GM18868 (cell line): Measurements from ENCODE around the gene XPO1.
"Not testable (repeated sequence)": the region's sequence is repeated elsewhere in the genome, so short reads cannot be mapped to it uniquely, and the experiment has no call there.

Experiments
- ATAC-seq: cut with Tn5 transposase; IDR thresholded peaks from one replicate; pipeline ENCODE4 v1.9.1; 2021; ENCODE audit warnings: mild to moderate bottlenecking, moderate library complexity; ENCODE audit not compliant: unreplicated experiment

XPO1 gene

DNA sequence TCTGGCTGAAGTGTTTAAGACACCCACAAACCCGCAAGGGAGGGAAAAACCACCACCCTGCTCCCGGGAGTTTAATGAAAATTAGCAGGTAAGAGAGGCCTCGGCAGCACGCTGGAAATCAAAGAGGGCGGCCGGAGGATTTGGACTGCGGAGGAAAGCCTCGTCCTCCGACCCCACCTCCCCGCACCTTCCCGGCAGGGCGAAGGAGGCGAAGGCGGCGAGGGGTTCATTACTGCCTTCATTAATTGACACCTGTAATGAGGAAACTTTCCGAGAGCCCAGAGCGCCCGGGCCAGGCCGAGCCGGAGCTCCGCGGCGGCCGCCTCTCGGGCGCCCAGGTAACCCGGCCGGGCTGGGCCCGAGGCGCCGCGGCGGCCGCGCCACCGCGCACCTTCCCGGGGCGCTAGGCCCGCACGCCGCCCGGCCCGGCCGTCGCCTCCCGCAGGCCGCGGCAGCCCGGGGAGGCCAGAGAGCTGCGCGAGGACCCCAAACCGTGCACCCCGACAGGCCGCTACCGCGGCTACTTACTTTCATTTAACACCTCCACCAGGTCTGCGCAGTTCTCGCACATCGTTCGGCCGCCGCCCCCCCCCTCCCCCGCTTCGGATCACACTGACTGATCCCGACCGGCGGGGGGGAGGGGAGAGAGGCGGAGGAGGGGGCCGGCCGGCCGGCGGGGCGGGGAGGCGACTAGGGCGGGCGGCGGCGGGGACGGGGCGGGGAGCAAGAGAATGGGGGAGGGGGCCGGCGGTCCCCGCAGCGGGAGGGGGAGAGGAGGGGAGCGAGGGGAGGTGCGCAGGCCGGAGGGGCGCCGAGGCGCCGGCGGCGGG is 67.8 kb downstream of the XPO1 start:
- peak; percentile 20 for ATAC-seq

DNA sequence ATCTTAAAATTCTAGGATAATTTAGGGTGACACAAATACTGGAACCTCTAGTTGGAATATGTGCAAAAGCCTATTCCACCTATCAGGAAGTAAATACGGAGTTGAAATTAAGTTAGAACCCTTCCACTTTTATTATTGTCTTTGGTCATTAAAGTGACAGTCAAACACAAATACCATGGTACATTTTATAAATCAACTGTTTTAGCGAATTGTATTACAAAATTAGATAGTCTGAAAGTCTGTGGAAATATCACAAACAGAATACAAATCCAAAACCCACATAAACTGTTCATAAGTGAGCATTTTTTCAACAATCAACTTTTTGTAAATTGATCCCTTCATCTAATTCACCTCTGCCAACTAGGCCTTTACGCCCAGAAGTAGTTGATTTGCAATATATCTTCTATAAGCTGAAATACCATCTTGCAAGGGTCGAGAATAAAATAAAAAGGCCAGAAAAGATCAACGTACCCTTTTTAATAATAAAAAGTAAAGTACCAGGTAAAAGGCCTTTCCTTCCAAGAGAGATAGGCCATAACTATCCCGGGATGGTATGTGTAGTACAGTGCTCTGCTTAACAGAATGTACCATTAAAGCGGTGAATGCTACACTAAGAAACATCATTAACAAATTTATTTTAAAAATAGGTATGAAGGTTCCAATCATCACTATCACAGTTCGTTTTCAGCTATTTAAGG is 68.6 kb downstream of the XPO1 start:
- no peak for ATAC-seq

DNA sequence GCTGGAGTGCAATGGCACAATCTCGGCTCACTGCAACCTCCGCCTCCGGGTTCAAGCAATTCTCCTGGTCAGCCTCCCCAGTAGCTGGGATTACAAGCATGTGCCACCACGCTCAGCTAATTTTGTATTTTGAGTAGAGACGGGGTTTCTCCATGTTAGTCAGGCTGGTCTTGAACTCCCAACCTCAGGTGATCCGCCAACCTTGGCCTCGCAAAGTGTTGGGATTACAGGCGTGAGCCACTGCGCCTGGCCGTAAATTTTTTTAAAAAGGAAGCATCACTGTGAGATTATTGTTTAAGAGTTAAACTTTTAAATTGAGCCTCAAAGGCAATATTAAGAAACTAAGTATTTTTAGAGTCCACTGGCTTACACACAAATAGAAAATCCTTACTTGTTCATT is 69.9 kb downstream of the XPO1 start:
- not testable (repeated sequence) for ATAC-seq

DNA sequence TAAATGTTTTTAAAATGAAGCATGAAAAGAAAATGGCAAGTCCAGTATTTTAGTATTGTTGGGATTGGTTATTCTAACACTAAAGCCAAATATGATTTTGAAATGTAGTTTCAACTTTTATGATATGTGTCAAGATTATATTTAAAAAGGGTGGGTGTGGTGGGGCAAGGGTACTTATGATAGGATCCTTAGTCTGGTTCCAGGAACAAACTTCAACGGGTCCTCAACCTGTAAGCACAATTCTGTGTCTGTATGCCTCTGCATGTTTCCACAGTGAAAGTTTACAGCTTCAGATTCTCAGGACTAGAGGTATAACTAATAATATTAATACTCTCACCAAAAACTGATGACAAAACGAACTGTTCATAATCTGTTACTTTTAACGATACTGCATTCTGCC is 73.1 kb downstream of the XPO1 start:
- ATAC-seq: no peak

DNA sequence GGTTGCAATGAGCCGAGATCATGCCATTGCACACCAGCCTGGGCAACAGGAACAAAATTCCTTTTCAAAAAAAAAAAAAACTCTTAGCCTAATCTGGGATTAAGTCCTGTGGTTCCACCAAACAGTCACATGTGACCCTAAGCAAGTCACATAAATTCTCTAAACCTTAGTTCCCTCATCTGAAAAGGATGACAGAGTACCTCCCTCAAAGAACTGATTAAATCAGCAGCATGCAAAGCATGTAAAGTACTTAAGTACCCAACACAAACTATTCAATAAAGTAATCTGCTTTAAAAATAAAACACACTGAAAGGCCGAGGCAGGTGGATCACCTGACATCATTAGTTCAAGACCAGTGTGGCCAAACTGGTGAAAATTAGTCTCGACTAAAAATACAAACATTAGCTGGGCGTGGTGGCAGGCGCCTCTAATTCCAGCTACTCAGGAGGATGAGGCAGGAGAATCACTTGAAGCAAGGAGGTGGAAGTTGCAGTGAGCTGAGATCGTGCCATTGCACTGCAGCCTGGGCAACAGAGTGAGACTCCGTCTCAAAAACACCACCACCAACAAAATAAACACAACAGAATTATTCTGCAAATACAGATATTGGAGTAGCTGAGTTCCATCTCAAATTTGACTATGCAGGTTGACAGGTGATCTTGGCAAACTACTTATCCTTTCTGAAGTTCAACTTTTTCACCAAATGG is 74.2 kb downstream of the XPO1 start:
- ATAC-seq: peak; percentile 27

DNA sequence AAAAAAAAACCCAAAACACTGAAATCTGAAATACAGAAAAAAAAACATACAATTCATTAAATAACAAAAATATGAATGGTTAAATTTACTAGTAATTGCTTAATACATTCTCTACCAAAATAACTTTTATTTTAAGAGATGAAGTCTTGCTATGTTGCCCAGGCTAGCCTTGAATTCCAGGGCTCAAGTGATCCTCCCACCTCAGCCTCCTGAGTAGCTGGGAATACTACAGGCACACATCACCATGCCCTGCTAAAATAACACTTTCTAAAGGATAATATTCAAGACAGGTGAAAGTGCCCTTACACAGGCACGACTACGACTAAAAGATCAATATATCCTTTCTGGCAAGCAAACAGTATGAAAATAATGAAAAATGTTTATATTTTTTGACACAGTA is 76.8 kb downstream of the XPO1 start:
- ATAC-seq: no peak

DNA sequence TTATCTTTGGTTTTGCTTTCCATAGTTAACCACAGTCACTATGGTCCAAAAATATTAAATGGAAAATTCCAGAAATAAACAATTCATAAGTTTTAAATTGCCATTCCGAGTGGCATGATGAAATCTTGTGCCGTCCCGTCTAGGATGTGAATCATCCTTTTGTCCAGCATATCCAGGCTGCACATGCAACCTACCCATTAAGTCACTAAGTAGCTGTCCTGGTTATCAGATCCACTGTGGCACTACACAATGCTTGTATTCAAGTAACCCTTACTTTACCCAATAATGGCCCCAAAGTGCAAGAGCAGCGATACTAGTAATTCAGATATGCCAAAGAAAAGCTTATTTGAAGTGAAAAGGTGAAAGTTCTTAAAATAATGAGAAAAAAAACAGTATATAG is 78.0 kb downstream of the XPO1 start:
- ATAC-seq: no peak

DNA sequence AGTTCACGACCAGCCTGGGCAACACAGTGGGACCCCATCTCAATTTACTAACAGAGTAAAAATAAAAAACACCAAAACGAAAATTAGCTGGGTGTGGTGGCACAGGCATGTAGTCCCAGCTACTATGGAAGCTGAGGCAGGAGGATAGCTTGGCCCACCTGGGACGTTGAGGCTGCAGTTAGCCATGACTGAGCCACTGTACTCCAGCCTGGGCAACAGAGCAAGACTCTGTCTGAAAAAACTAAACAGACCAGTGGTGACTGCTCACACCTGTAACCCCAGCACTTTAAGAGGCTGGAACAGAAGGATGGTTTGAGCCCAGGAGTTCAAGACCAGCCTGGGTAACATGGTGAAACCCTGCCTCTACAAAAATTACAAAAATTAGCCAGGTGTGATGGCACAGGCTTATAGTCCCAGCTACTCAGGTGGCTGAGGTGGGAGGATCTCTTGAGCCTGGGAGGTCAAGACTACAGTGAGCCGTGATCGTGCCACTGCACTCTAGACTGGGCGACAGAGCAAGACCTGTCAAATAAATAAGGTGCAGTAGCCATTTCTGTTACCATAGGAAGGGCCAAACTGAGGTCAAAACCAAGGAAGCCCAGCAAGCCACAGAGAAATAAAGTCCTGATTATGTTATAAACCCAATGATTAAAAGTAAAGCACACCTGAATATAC is 81.3 kb downstream of the XPO1 start:
- no peak for ATAC-seq

DNA sequence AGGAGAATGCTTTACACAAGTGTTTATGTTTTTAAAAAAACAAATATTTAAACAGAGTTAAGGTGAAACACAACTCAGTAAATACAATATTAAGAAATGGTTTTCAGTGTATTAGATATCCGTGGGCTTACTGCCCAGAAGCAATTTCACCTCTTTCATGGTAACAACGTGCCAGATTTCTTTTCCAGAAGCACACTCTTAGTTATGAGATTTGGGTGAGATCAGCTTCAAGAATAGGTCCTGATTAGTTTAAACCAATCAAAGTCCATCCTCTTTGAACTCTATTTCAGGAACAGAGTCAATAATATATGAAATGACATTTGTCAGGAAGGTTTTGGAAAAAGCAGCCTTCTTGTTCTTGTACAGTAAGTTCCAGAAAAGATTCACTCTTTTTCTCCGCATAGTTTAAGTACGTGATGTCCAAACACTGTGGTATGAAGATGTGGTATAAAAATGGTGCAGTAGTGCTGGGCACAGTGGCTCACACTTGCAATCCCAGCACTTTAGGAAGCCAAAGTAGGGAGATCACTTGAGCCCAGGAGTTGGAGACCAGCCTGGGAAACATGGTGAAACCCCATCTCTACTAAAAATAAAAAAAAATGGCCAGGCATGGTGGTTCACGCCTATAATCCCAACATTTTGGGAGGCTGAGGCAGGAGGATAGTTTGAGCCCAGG is 81.9 kb downstream of the XPO1 start:
- ATAC-seq: no peak

DNA sequence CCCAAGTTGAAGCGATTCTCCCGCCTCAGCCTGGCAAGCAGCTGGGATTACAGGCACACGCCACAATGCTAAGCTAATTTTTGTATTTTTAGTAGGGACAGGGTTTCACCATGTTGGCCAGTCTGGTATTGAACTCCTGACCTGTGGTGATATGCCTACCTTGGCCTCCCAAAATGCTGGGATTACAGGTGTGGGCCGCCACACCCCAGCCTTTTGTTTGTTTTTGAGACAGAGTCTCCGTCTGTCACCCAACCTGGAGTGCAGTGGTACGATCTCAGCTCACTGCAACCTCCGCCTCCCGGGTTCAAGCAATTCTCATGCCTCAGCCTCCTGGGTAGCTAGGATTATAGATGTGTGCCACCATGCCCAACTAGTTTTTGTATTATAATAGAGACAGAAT is 83.2 kb downstream of the XPO1 start:
- ATAC-seq: not testable (repeated sequence)

DNA sequence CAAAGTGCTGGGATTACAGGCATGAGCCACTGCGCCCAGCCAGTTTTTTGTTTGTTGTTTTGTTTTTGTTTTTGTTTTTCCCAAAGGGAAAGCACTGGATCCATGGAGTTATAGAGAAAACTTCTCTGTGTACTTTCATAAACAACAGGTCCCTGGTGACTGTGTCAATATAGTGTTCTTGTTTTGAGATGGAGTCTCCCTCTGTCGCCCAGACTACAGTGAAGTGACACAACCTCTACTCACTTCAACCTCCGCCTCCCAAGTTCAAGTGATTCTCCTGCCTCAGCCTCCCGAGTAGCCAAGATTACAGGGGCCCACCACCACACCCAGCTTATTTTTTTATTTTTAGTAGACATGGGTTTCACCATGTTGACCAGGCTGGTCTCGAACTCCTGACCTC is 83.8 kb downstream of the XPO1 start:
- no peak for ATAC-seq

DNA sequence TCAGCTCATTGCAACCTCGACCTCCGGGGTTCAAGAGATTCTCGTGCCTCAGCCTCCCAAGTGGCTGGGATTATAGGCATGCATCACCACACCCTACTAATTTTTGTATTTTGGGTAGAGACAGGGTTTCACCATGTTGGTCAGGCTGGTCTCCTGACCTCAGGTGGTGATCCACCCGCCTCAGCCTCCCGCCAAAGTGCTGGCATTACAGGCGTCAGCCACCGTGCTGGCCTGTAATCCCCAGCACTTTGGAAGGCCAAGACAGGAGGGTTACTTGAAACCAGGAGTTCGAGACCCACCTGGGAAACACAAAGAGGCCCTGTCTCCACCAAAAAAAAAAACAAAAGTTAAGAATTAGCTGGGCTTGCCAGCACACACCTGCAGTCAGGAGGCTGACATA is 85.8 kb downstream of the XPO1 start:
- ATAC-seq: no peak

DNA sequence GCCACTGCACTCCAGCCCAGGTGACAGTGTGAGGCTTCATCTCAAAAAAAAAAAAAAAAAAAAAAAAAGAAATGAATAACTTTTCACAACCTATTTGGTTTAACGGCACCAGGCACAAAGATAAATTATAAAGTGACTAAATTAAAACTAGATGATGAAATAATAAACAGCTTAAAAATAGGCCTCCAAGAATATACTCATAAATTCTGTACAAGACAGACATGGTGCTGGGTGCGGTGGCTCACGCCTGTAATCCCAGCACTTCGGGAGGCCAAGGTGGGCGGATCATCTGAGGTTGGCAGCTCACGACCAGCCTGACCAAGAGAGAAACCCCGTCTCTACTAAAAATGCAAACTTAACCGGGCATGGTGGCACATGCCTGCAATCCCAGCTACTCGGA is 87.0 kb downstream of the XPO1 start:
- no peak for ATAC-seq

DNA sequence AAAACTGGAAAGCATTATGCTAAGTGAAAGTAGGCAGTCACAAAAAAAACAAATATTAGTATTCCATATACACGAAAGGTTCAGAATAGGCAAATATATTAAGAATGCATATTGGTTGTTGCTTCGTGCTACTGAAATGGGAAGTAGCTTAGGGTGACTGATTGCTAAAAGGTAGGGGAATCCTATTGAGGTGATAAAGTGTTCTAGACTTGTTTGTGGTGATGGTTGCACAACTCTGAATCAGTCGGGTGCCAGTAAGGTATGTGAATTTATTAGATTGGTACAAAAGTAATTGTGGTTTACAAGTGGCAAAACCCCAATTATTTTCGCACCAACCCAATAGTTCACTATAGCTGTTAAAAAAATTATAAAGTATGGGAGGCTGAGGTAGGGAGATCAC is 88.0 kb downstream of the XPO1 start:
- ATAC-seq: peak; percentile 89

DNA sequence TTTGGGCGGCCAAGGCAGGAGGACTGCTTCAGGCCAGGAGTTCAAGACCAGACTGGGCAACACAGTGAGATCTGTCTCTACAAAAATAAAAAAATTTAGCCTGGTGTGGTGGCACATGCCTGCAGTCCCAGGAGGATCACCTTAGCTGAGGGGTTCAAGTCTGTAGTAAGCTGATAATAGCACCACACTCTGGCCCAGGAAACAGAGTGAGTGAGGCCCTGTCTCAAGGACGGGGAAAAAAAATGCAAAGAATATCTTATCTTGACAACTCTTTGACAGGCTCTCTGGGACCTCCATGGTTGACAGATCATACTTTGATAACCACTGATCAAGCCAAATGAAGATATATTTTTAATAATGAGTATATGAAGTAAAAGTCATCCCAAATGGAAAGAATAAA is 89.9 kb downstream of the XPO1 start:
- ATAC-seq: no peak

DNA sequence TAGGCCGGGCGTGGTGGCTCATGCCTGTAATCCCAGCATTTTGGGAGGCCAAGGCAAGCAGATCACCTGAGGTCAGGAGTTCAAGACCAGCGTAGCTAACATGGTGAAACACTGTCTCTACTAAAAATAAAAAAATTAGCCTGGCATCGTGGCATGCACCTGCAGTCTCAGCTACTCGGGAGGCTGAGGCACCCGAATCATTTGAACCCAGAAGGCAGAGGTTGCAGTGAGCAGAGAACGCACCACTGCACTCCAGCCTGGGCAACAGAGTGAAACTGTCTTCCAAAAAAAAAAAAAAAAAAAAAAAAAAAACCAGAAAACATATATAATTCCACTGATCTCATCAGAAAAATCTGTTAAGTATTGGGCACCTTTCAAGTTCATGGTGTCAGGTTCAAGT is 91.2 kb downstream of the XPO1 start:
- ATAC-seq: not testable (repeated sequence)

DNA sequence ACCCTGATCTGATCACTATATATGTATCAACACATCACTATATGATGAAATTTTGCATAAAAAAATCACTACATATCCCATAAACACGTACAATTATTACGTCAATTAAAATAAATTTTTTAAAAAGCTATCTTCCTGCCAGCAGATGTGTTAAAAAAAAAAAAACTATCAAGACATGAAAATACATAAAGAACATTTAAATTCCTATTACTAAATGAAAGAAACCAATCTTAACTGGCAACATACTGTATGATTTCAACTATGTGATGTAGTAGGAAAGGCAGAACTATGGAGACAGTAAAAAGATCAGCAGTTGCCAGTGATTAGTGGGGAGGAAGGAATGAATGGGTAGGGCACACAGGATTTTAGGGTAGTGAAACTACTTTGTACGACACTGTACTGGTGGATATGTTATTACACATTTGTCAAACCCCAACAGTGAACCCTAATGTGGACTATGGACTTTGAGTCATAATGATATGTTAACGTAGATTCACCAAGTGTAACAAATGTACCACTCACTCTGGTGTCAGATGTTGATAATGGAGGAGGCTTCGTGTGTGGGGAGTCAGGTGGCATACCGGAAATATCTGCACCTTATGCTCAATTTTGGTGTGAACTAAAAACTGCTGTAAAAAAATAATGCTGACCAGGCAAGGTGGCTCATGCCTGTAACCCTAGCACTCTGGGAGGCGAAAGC is 94.7 kb downstream of the XPO1 start:
- ATAC-seq: peak; percentile 95

DNA sequence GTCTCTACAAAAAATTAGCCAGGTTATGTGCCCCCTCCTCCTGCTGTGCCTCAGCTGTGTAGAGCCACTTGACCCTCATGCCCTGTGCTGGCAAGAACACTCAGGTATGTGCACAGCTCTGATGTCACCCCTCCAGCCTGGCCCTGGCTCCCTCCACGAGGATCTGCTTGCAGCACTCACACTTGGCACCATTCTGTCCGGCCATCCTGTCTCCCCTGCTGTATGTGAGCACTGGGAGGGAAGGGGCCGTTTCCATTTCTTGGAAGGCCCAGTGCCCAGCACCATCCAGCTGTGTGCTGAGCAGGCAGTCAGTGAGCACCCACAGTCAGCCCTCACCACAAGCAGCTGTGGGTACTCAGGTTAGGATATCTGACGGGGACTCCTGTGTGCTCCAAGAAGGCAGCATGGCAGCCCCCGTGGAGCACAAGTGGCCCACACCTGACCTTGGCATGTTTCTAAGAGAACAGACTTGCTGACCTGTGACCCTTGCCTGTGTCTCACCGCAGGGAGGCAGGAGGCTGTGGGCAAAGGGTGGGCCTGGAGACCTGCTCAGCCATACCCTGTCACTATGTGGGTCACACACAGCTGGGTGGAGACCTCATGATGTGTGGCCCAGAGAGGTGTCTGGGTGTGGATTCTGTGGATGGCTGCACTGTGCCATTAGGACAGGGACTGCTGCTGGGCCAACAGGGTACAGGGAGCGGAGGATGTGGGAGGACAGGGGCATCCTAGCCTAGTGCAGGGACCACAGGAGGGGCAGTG is 98.7 kb downstream of the XPO1 start:
- ATAC-seq: no peak

DNA sequence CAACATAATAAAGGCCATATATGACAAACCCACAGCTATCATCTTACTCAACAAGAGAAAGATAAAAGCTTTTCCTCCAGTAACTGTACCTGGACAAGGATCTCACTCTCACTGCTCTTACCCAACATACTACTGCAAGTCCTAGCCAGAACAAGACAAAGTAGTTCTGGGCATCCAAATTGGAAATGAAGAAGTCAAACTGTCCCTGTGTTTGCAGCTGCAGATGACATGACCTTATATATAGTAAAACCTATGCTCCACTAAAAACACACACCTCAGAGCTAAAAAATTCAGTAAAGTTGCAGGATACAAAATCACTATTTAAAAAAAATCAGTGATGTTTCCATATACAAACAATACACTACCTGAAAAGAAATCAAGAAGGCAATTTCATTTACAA is 99.5 kb downstream of the XPO1 start:
- no peak for ATAC-seq
